ENCODE measurements around the gene CRISPLD2. TPM values are rescaled to one million over a fixed set of nuclear protein-coding genes. Genes with fewer than 3 reads are reported as not detected.

The CRISPLD2 gene
- total and polyA plus RNA-seq, 10 of the 15 experiments (the other 5 are each of a cell fraction or from before 2014, with no cell fraction given), result 0.03 to 0.30 (median 0.08) TPM; not detected in 5

- RAD21 ChIA-PET (ENCODE audit: unreplicated experiment), result no interaction called here
- Histone ChIP-seq H2AFZ (ENCODE audit: control insufficient read depth, low read depth, low read length) (no peak overlapping the region; the same call in 1 of the 2 replicates), H3K79me2 (ENCODE audit: control insufficient read depth, insufficient read depth, low read length) (no peaks in the 10 kb centered on the region), H3K36me3 (ENCODE audit: control insufficient read depth in 2 of 2, insufficient read depth in 2 of 2, low read length in 1 of 2) (no peaks in the 10 kb centered on the region), H3K27ac (ENCODE audit: control insufficient read depth, insufficient read depth) (no peak overlapping the region), H3K4me2 (ENCODE audit: control insufficient read depth, insufficient read depth) (peak overlapping the region; percentile 77), H3K27me3 (replicated peaks in 1 of 2; ENCODE audit: control insufficient read depth in 2 of 2, insufficient read depth in 2 of 2, low read length in 1 of 2) (no peaks in the 10 kb centered on the region), H3K4me3 (no peak overlapping the region), H4K20me1 (ENCODE audit: control insufficient read depth, insufficient read depth) (no peaks in the 10 kb centered on the region), H3K9ac (ENCODE audit: control insufficient read depth, insufficient read depth, low read length) (no peak overlapping the region), H3K4me1 (ENCODE audit: control insufficient read depth, insufficient read depth, low read length) (peaks cover 21% of the 10 kb centered on the region), H3K9me3 (replicated peaks; ENCODE audit: control insufficient read depth, insufficient read depth, low read length) (no peaks in the 10 kb centered on the region)
- no TSS peak for BruUV-seq (replicated peaks)
- POLR2A ChIA-PET, result interaction anchor here (0.6 kb wide), 1 partner anchor 66 kb away, joined by 3 read pairs; no protein-coding TSS in a partner anchor
- DNase-seq (ENCODE audit: low read depth, low spot score), result peak; percentile 13
- CTCF ChIA-PET, result no interaction called here
- peak in 1 of 2 experiments; percentile 34; a peak in 1 of 4 replicates for TF ChIP-seq IKZF2 (IDR thresholded peaks at IDR 0.05)
- TF ChIP-seq RAD21 (IDR thresholded peaks at IDR 0.05; ENCODE audit: insufficient read depth, low read depth, low read length), result no peak
- peak; percentile 44 for TF ChIP-seq RUNX3 (IDR thresholded peaks at IDR 0.05; ENCODE audit: low read length)
- no peak for TF ChIP-seq FOXK2 (IDR thresholded peaks at IDR 0.05)
- TF ChIP-seq JUNB (IDR thresholded peaks at IDR 0.05), result peak; percentile 14; the same call in 1 of the 2 replicates
- peak; percentile 25; the same call in 1 of the 2 replicates for TF ChIP-seq SPI1 (IDR thresholded peaks at IDR 0.05; ENCODE audit: borderline replicate concordance, insufficient read depth, low read depth, low read length)
- TF ChIP-seq GABPA (IDR thresholded peaks at IDR 0.05; ENCODE audit: low read depth), result 0 out of 2 replicates have a peak, but pooled peaks have one; percentile 19
- TF ChIP-seq ZNF622 (IDR thresholded peaks at IDR 0.05), result no peak
- no peak for TF ChIP-seq MLLT1 (IDR thresholded peaks at IDR 0.05)
- TF ChIP-seq EED (IDR thresholded peaks at IDR 0.05; ENCODE audit: low read depth), result peak; percentile 6; the same call in 1 of the 2 replicates
- TF ChIP-seq JUND (IDR thresholded peaks at IDR 0.05; ENCODE audit: low read depth, low read length), result no peak
- TF ChIP-seq FOXM1 (IDR thresholded peaks at IDR 0.05; ENCODE audit: low read depth, low read length), result no peak
- SMC1A ChIA-PET (ENCODE audit: uncharacterized antibody, unreplicated experiment), result no interaction called here
- intact Hi-C loops (cut with micrococcal nuclease; ENCODE audit: unreplicated experiment) (no loop called here), in situ Hi-C loops (cut with MboI) (no loop called here)
- 17% methylated on average over 26 of the region's 26 CpGs for WGBS (ENCODE audit: insufficient coverage, insufficient replicate concordance, low lambda C conversion rate, missing lambda C conversion rate)
- FAIRE-seq, result no peak
- ATAC-seq, result peak; percentile 78
These were observed 13.4 kb upstream of the CRISPLD2 start for GRCh38 chr16:84806256-84806889.

All from GM12878 (cell line).